H9 (cell line): ENCODE results near the gene INPP5E. TPM values are rescaled to one million over a fixed set of nuclear protein-coding genes. Genes with fewer than 3 reads are reported as not detected.

Experiments
- DNase-seq: peaks from one replicate; pipeline ENCODE4 v3.0.0-alpha.2; 2017
- H2AFZ ChIP-seq: one replicate; pipeline ENCODE4 v1.6.1; 2013; ENCODE audit warnings: mild to moderate bottlenecking, low read length, control low read depth, moderate library complexity
- H2AK5ac ChIP-seq: 2 replicates; pipeline ENCODE4 v1.6.1; 2013; ENCODE audit warnings: low read length, control low read depth, mixed read lengths; ENCODE audit not compliant: insufficient read length
- H2BK120ac ChIP-seq: one replicate; pipeline ENCODE4 v1.6.1; 2013; ENCODE audit warnings: low read depth, mild to moderate bottlenecking, low read length, control low read depth, inconsistent platforms; ENCODE audit not compliant: poor library complexity, severe bottlenecking
- H2BK12ac ChIP-seq: 2 replicates; pipeline ENCODE4 v1.6.1; 2013; ENCODE audit warnings: low read length, control low read depth, mixed read lengths, low read depth; ENCODE audit not compliant: insufficient read length
- H2BK15ac ChIP-seq: 2 replicates; pipeline ENCODE4 v1.6.1; 2013; ENCODE audit warnings: low read depth, low read length, control low read depth
- H2BK20ac ChIP-seq: one replicate; pipeline ENCODE4 v1.6.1; 2013; ENCODE audit warnings: low read depth, mild to moderate bottlenecking, low read length, control low read depth, inconsistent platforms; ENCODE audit not compliant: poor library complexity, severe bottlenecking
- H2BK5ac ChIP-seq: 2 replicates; pipeline ENCODE4 v1.6.1; 2013; ENCODE audit warnings: low read length, control low read depth, mixed read lengths; ENCODE audit not compliant: insufficient read length
- H3K14ac ChIP-seq: 2 replicates; pipeline ENCODE4 v1.6.1; 2013; ENCODE audit warnings: low read length, control low read depth; ENCODE audit not compliant: insufficient read depth
- H3K18ac ChIP-seq: 2 replicates; pipeline ENCODE4 v1.6.1; 2013; ENCODE audit warnings: low read depth, mild to moderate bottlenecking, mixed read lengths, low read length, control low read depth; ENCODE audit not compliant: insufficient read length
- H3K23ac ChIP-seq: 2 replicates; pipeline ENCODE4 v1.6.1; 2013; ENCODE audit warnings: low read length, control low read depth, mixed read lengths, low read depth; ENCODE audit not compliant: insufficient read length
- H3K23me2 ChIP-seq: 2 replicates; pipeline ENCODE4 v1.6.1; 2013; ENCODE audit warnings: low read depth, mild to moderate bottlenecking, mixed read lengths, low read length, control low read depth; ENCODE audit not compliant: insufficient read length, poor library complexity, severe bottlenecking
- H3K27ac ChIP-seq: 2 replicates; pipeline ENCODE4 v1.5.1; 2013; ENCODE audit warnings: low read length, control low read depth, mixed read lengths, low read depth; ENCODE audit not compliant: insufficient read length
- H3K27me3 ChIP-seq: 2 replicates; pipeline ENCODE4 v1.6.1; 2013; ENCODE audit warnings: low read length, control low read depth, inconsistent platforms; ENCODE audit not compliant: insufficient read depth
- H3K4ac ChIP-seq: 2 replicates; pipeline ENCODE4 v1.6.1; 2013; ENCODE audit warnings: low read depth, mild to moderate bottlenecking, control low read depth, inconsistent platforms, low read length, moderate library complexity
- H3K4me1 ChIP-seq: 2 replicates; pipeline ENCODE4 v1.6.1; 2013; ENCODE audit warnings: low read length, control low read depth, inconsistent platforms; ENCODE audit not compliant: insufficient read depth
- H3K4me2 ChIP-seq: 2 replicates; pipeline ENCODE4 v1.6.1; 2013; ENCODE audit warnings: low read length, control low read depth, mixed read lengths; ENCODE audit not compliant: insufficient read length, insufficient read depth
- H3K56ac ChIP-seq: 2 replicates; pipeline ENCODE4 v1.6.1; 2013; ENCODE audit warnings: low read depth, mild to moderate bottlenecking, mixed read lengths, low read length, control low read depth; ENCODE audit not compliant: insufficient read length
- H3K79me1 ChIP-seq: 2 replicates; pipeline ENCODE4 v1.6.1; 2013; ENCODE audit warnings: low read depth, mild to moderate bottlenecking, moderate library complexity, low read length, control low read depth, inconsistent platforms; ENCODE audit not compliant: insufficient read depth, poor library complexity, severe bottlenecking
- H3K79me2 ChIP-seq: 2 replicates; pipeline ENCODE4 v1.6.1; 2013; ENCODE audit warnings: low read length, control low read depth, inconsistent platforms; ENCODE audit not compliant: insufficient read depth
- H3K9ac ChIP-seq: 2 replicates; pipeline ENCODE4 v1.6.1; 2013; ENCODE audit warnings: low read length, control low read depth, mixed read lengths; ENCODE audit not compliant: insufficient read length; ENCODE audit errors: extremely low read depth
- H3K9me3 ChIP-seq: one replicate; pipeline ENCODE4 v1.6.1; 2013; ENCODE audit warnings: low read depth, low read length, inconsistent platforms; ENCODE audit not compliant: control insufficient read depth
- H3T11ph ChIP-seq: one replicate; pipeline ENCODE4 v1.6.1; 2013; ENCODE audit warnings: mild to moderate bottlenecking, low read length, control low read depth, inconsistent platforms
- H4K20me1 ChIP-seq: one replicate; pipeline ENCODE4 v1.6.1; 2013; ENCODE audit not compliant: control insufficient read depth, insufficient read length, insufficient read depth
- H4K5ac ChIP-seq: 2 replicates; pipeline ENCODE4 v1.6.1; 2013; ENCODE audit warnings: low read depth, mild to moderate bottlenecking, mixed read lengths, low read length, control low read depth; ENCODE audit not compliant: insufficient read length
- H4K8ac ChIP-seq: replicated peaks from 2 replicates; pipeline ENCODE4 v1.6.1; 2013; ENCODE audit warnings: low read length, control low read depth, mixed read lengths, low read depth; ENCODE audit not compliant: insufficient read length
- H4K91ac ChIP-seq: 2 replicates; pipeline ENCODE4 v1.6.1; 2013; ENCODE audit warnings: low read depth, mild to moderate bottlenecking, moderate library complexity, mixed read lengths, low read length, control low read depth; ENCODE audit not compliant: insufficient read length
- H3K27ac Mint-ChIP-seq, 3 experiments: 2 replicates in 2 of 3; 3 replicates in 1 of 3; pipeline ENCODE4 v1.8.0; 2020 to 2021; ENCODE audit warnings: mixed read lengths in 3 of 3, mild to moderate bottlenecking in 1 of 3, moderate library complexity in 1 of 3
- H3K27me3 Mint-ChIP-seq: 2 replicates; pipeline ENCODE4 v1.8.0; 2021; ENCODE audit warnings: low read depth, mild to moderate bottlenecking, moderate library complexity, mixed read lengths
- H3K36me3 Mint-ChIP-seq, 3 experiments: 2 replicates in 2 of 3; 3 replicates in 1 of 3; pipeline ENCODE4 v1.8.0; 2020 to 2021; ENCODE audit warnings: low read depth in 3 of 3, mixed read lengths in 3 of 3; ENCODE audit not compliant: insufficient read depth in 1 of 3
- H3K4me1 Mint-ChIP-seq, 2 experiments: 2 replicates each; pipeline ENCODE4 v1.8.0; 2020; ENCODE audit warnings: mixed read lengths in 2 of 2
- H3K4me3 Mint-ChIP-seq, 2 experiments: 2 replicates in 1 of 2; 3 replicates in 1 of 2; pipeline ENCODE4 v1.8.0; 2020 to 2021; ENCODE audit warnings: mild to moderate bottlenecking in 2 of 2, mixed read lengths in 2 of 2, moderate library complexity in 1 of 2
- H3K9me3 Mint-ChIP-seq, 2 experiments: 2 replicates in 1 of 2; 3 replicates in 1 of 2; pipeline ENCODE4 v1.8.0; 2020; ENCODE audit warnings: mild to moderate bottlenecking in 2 of 2, mixed read lengths in 2 of 2, moderate library complexity in 1 of 2
- WGBS: extraction: QIAGEN DNeasy Blood & Tissue Kit; methylation state at CpG from one replicate; pipeline ENCODE4 v1.1.7; 2013; ENCODE audit warnings: missing lambda C conversion rate, low lambda C conversion rate, mixed read lengths; ENCODE audit not compliant: insufficient read length; ENCODE audit errors: extremely low coverage; 5-methylcytosine and 5-hydroxymethylcytosine counted together
- total RNA-seq: library from RNA; stranded (reverse); gene quantifications from 2 replicates; pipeline ENCODE4 v1.2.1, GENCODE V29; 2021
- TF ChIP-seq, protein P1 (sequence below): fragments of 200-600 bp; sonication (generic); conservative IDR thresholded peaks from 3 replicates; pipeline ENCODE4 v1.8.0; 2021; ENCODE audit warnings: antibody characterized with exemption, mild to moderate bottlenecking

INPP5E gene
- total RNA-seq, 1 experiment from 2014 or later: 21.0 TPM

DNA sequence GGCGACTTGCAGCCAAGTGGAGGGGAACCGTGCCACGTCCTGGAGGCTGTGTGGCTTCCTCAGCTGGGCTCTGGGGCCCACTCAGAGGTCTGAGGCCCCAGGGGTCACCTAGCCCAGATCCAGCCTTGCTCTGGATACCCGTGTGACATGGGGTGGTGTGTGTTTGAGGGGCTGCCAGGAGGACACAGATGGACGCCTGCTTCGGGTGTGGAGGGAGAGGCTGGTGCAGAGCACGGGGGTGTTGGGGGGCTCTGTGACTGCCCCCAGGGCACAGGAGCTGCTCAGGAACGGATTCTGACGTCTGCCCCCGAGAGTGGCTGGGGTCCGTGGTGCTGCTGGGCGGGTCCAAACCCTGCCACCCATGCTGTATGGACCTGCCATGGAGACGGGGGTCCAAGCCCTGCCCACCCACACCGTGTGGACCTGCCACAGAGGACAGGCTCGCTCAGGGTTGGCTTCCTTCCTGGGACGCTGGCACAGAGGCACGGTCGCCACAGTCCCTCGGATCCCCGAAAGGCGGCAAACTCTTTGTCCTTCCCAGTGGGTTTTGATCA, 10.5 kb downstream of the INPP5E start:
- no peaks in the 10 kb centered on the region for H3K9me3 Mint-ChIP-seq
- Histone ChIP-seq H4K8ac (no peak overlapping the region), H2AK5ac (no peak overlapping the region), H2BK15ac (no peak overlapping the region), H2BK120ac (no peak overlapping the region), H3K27ac (no peak overlapping the region), H4K91ac (no peak overlapping the region), H3K9me3 (no peaks in the 10 kb centered on the region), H3K23me2 (no peaks in the 10 kb centered on the region), H3K23ac (no peak overlapping the region), H3K4me2 (no peak overlapping the region), H2BK12ac (no peak overlapping the region), H3K56ac (no peak overlapping the region), H3K27me3 (no peaks in the 10 kb centered on the region), H3K18ac (no peak overlapping the region), H4K5ac (no peak overlapping the region), H2BK5ac (no peak overlapping the region), H3K79me1 (no peaks in the 10 kb centered on the region), H3K4ac (no peak overlapping the region), H3T11ph (no peak overlapping the region), H2AFZ (no peak overlapping the region), H2BK20ac (no peak overlapping the region), H3K14ac (no peak overlapping the region), H4K20me1 (no peaks in the 10 kb centered on the region), H3K9ac (no peak overlapping the region), H3K4me1 (no peaks in the 10 kb centered on the region), H3K79me2 (no peaks in the 10 kb centered on the region)
- 0 out of 4 replicates have a peak, but pooled peaks cover 0 to 2% of the 10 kb centered on the region in 2 experiments for H3K4me1 Mint-ChIP-seq
- WGBS: no CpG with 5 or more reads among the region's 21 CpGs
- no peaks in the 10 kb centered on the region for H3K27me3 Mint-ChIP-seq
- H3K27ac Mint-ChIP-seq: no peak overlapping the region
- H3K4me3 Mint-ChIP-seq: no peak overlapping the region
- H3K36me3 Mint-ChIP-seq: peaks cover 4 to 41% (median 32%) of the 10 kb centered on the region in 3 experiments; a peak in 6 of 7 replicates
- DNase-seq: no peak
- TF ChIP-seq, protein P1, sequence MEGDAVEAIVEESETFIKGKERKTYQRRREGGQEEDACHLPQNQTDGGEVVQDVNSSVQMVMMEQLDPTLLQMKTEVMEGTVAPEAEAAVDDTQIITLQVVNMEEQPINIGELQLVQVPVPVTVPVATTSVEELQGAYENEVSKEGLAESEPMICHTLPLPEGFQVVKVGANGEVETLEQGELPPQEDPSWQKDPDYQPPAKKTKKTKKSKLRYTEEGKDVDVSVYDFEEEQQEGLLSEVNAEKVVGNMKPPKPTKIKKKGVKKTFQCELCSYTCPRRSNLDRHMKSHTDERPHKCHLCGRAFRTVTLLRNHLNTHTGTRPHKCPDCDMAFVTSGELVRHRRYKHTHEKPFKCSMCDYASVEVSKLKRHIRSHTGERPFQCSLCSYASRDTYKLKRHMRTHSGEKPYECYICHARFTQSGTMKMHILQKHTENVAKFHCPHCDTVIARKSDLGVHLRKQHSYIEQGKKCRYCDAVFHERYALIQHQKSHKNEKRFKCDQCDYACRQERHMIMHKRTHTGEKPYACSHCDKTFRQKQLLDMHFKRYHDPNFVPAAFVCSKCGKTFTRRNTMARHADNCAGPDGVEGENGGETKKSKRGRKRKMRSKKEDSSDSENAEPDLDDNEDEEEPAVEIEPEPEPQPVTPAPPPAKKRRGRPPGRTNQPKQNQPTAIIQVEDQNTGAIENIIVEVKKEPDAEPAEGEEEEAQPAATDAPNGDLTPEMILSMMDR: no peak
